NCI-H345 treated with DMSO at 0.1 percent for 48 hours (cell line): Measurements from ENCODE around the gene PLPPR5.

ENCODE experiments used
- DNase-seq: peaks from one replicate; lab custom pipeline; 2025; ENCODE audit not compliant: unreplicated experiment; lab: John Stamatoyannopoulos, UW

The PLPPR5 gene

GRCh38 chr1:98969798-98970490, 34.7 kb downstream of the PLPPR5 start:
- no peak for DNase-seq

GRCh38 chr1:98967122-98967521, 37.5 kb downstream of the PLPPR5 start:
- no peak for DNase-seq

GRCh38 chr1:98965394-98965793, 39.3 kb downstream of the PLPPR5 start:
- no peak for DNase-seq

GRCh38 chr1:98964198-98964597, 40.5 kb downstream of the PLPPR5 start:
- no peak for DNase-seq

- no peak for DNase-seq
These were observed 41.5 kb downstream of the PLPPR5 start for GRCh38 chr1:98963064-98963758.

GRCh38 chr1:98962156-98962555, 42.5 kb downstream of the PLPPR5 start:
- DNase-seq, result no peak

GRCh38 chr1:98949621-98950020, 55.0 kb downstream of the PLPPR5 start:
- DNase-seq, result no peak

GRCh38 chr1:98949166-98949565, 55.5 kb downstream of the PLPPR5 start:
- no peak for DNase-seq

GRCh38 chr1:98947071-98947470, 57.6 kb downstream of the PLPPR5 start:
- no peak for DNase-seq

GRCh38 chr1:98940722-98941079, 64.0 kb downstream of the PLPPR5 start:
- DNase-seq, result no peak

GRCh38 chr1:98940069-98940721, 64.5 kb downstream of the PLPPR5 start:
- DNase-seq, result no peak

GRCh38 chr1:98939471-98939870, 65.2 kb downstream of the PLPPR5 start:
- no peak for DNase-seq

- DNase-seq, result no peak
These were observed 67.3 kb downstream of the PLPPR5 start for GRCh38 chr1:98937347-98937746.

- DNase-seq, result no peak
These were observed 72.5 kb downstream of the PLPPR5 start for GRCh38 chr1:98932184-98932583.

- DNase-seq, result no peak
These were observed 73.4 kb downstream of the PLPPR5 start for GRCh38 chr1:98931128-98931835.

- no peak for DNase-seq
These were observed 75.2 kb downstream of the PLPPR5 start for GRCh38 chr1:98929437-98929836.

GRCh38 chr1:98926597-98926996, 78.1 kb downstream of the PLPPR5 start:
- DNase-seq, result no peak

- no peak for DNase-seq
These were observed 79.7 kb downstream of the PLPPR5 start for GRCh38 chr1:98924977-98925376.

GRCh38 chr1:98923667-98924066, 81.0 kb downstream of the PLPPR5 start:
- no peak for DNase-seq

GRCh38 chr1:98921817-98922216, 82.8 kb downstream of the PLPPR5 start:
- no peak for DNase-seq

- no peak for DNase-seq
These were observed 84.1 kb downstream of the PLPPR5 start for GRCh38 chr1:98920441-98921110.
